NCI-H1436 (cell line): ENCODE data around the gene HPCA.

ENCODE experiments used
- DNase-seq: peaks from one replicate; lab custom pipeline; 2025; lab: John Stamatoyannopoulos, UW

HPCA gene

DNA sequence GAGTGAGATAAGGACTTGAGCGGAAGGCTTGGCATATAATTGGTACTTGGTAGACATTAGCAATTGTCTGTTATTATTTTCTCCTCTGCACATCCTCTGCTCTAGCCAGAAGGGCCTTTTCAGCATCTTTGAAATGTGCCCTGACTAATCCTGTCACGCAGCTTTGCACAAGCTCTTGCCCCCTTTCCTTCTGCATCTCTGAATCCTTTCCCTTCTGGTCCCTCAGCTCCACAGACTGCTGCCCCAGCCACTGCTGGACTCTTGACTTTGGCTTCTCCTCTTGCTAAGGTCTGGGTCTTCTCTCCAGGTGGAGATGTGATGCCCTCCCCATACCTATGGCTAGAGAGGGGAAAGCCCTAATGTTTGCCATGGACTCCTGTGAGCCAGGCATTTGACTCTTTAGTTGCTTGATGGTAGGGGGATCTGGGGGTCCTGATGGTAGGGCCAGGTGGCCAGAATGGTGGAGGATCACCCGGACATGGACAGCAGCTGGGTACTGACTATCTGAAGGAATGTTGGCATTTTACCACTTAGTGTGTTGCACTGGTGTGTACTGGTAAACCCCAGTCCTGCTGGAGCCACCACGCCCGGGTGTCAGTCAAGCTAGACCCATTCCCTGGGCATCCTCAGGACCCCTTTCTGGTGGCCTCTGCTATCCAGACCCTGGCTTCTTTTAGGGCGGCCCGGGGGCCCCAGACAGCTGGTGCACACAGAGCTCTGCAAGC is 4.4 kb downstream of the HPCA start:
- no peak for DNase-seq

- DNase-seq, result no peak
Measured at GRCh38 chr1:32891241-32891570, 4.9 kb downstream of the HPCA start.

GRCh38 chr1:32891630-32892029 is 5.3 kb downstream of the HPCA start:
- DNase-seq, result no peak

GRCh38 chr1:32892368-32893197 is 6.3 kb downstream of the HPCA start:
- DNase-seq, result peak; percentile 84

DNA sequence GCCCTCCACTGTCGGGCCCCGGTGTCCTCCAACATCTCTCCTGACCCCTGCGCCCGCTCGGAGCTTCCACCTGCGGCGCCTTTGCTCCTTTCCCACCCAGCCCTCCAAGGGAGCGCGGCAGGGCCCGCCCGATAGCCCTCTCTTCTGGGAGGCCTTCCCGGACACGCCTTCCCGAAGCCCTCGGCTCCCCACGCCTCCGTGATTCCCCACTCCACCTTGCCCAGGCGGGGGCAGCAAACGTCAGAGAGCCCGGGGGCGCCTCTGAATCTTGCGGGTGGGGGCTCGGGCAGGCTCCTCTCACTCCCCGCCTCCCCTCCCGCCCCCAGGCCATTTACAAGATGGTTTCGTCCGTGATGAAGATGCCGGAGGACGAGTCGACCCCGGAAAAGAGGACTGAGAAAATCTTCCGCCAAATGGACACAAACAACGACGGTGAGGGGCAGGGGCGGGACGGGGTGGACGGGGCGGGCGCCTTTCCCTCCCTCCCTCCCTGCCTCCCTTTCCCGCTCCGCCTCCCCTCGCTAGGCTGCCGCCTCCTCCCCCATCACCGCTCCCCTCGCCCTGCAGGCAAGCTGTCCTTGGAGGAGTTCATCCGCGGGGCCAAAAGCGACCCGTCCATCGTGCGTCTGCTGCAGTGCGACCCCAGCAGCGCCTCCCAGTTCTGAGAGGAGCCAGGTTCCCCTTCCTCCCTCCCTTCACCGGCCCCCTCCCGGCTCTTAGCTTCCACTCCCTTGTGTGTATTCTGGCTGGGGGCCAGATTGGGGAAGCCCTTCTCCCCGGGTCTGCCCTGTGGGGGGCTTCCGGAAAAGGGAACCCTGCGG is 7.1 kb downstream of the HPCA start:
- DNase-seq, result peak; percentile 59

DNA sequence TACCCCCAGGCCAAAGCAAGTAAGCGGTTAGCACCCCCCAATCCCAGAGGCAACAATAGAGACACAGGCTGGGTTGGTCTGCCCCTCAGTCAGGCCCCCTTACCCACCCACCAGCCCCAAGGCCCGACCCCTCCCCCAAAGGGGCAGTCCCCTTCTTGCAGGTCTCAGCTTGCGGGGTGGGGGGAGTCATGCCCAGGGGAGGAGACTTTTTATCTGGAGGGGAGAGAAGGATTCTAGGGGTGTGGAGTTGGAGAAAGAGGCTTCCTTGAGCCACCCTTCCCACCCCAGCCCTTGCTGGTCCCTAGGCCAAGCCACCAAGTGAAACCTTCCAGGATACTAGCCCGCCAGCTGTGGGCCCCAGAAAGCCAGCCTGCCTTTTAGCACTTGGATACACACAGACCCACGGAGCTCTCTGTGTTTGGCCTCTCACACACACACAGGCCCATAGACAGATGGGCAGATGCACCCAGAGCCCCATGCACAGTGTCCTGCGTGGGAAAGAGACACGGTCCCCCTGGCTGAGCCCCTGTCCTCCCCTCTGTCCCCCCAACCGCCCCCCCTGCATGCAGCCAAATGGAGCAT is 7.8 kb downstream of the HPCA start:
- no peak for DNase-seq

DNA sequence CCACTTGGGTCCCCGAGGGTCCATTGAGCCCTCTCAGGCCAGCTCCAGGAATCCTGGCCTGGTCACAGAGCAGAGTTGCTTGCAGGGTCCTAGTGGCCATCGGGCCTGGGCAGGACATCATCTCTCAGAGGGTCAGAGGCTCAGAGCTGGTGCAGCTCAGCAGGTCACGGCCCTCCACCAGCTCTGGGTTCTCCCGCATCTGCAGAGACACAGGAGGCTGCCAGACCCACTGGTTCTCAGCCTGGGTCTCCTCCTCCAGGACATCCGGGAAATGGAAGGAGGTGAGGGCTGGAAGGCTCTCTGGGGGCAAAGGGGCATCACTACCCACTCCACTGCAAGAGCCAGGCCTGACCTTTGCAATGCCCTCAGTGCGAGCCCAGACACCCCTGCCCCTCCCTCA is 8.4 kb downstream of the HPCA start:
- no peak for DNase-seq

DNA sequence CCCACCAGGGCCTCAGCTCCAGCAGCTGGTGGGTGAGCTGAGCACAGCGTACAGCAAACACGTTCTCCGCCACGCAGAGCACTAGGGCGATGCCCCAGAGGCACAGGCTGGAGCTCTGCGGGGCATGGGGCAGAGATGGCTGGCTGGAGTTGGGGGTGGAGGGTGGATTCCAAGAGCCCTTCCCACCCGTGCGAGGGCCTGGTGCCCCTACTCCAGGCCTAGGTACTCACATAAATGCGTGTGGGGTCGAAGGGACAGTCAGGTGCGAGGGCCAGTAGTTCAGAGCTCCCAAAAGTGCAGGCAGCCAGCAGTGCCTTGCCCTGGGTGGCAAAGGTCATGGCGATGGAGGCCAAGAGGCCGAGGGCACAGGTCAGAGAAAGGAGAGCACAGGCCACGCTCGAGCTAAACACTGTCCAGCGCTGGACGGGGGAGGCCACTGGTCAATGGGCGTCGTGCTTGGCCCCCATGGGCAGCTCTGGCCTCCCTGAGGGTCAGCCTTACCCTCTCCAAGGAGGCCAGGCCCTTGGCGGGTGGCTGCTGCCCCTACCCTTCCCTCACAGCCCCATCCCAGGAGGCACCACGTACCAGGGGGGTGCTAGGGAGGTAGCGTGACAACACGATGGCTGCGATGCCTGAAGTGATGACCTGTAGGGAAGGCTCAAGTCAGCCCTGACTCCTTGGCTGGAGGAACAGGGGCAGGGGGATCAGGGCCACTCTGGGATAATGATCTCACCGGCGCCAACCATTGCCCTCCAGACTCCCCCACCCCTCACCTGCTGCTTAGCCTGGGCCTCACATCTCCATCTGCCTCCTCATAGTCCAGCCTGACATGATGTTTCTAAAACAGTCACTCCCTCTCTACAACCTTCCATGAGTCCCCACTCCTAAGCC is 9.3 kb downstream of the HPCA start:
- no peak for DNase-seq

DNA sequence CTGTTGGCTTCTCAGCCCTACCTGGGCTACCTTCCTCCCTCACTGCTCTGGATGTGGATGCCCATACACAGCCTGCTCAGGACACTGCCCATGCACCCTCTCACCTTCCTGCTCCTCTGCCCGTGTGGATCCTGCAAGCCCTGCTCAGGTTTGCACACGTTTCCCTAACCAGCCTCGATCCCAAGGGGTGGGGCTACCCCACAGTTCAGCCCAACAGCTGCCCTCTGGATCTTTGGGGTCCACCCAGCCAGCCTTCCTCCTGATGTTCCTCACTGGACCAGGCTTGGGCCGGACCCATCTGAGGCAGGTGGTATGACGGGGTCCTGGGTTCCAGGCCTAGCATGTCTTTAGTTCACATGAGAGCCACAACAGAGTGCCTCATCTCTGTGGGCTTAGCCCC is 10.2 kb downstream of the HPCA start:
- no peak for DNase-seq

DNA sequence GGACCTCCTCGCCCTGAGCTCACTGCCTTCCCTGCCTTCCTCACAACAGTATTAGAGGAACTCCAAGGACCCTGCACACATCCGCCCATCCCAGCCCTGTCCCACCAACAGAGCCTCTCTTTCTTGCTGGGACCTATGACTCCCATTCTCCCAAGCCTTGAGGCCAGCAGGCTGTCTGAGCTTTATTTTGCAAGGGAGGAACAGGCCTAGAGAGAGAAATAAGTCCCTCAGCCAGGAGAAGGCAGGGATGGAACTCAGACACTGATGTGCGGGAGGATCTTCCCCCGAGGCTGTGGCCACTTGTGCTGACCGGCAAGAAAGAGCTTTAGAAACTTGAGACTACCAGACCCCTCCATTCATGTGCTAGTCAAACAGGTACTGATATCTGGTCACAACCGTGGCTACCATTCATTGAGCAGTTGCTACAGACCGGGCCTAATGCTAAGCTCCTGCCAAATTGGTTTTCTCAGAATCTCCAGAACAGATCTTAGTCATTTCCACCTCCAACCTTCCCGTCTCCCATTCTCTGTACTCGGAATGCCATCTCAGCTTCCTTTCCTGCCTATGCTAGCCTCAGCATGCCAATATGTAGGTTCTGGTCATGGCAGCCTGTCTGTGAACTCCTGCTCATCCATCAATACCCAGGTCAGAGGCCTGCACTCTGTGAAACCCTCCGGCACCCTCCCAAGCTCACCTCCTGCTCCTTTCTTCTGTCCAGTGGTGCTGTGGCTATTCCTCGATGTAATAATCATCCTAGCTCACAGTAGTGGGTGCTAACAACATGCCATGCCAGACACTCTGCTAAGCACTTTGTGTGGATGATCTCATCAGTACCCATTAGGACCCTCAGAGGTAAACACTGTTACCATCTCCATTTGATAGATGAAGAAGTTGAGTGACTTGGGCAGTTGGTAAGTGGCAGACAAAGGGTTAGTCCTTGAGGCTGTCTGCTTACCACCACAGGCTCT is 11.1 kb downstream of the HPCA start:
- DNase-seq, result no peak

GRCh38 chr1:32898056-32898455 is 11.8 kb downstream of the HPCA start:
- no peak for DNase-seq

- no peak for DNase-seq
Measured at GRCh38 chr1:32898958-32899357, 12.7 kb downstream of the HPCA start.

- no peak for DNase-seq
Measured at GRCh38 chr1:32899586-32900296, 13.4 kb downstream of the HPCA start.

DNA sequence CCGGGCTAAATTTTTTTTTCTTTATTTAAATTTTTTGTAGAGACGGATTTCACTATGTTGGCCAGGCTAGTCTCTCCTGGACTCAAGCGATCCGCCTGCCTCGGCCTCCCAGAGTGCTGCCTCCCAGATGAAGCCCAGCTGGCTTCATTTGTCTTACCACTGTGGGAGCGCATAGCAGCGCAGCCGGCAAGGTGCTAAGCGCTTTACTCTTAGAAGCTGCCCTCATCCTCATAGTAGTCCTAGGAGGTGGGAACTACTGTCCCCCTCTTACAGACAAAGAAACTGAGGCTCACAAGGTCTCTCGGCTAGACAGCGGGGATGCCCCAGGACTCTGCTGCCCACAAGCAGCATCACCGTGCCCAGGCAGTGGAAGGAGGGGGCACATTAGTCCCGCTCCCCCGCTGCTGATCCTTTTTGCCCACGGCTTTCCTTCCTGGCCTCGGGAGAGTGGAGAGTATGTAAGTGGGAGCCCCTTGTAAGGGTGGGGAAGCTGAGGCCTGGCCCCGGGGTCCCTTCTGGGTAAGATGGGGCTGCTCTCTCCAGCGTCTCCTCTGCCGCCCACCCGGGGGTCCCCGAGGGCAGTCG is 14.2 kb downstream of the HPCA start:
- no peak for DNase-seq

DNA sequence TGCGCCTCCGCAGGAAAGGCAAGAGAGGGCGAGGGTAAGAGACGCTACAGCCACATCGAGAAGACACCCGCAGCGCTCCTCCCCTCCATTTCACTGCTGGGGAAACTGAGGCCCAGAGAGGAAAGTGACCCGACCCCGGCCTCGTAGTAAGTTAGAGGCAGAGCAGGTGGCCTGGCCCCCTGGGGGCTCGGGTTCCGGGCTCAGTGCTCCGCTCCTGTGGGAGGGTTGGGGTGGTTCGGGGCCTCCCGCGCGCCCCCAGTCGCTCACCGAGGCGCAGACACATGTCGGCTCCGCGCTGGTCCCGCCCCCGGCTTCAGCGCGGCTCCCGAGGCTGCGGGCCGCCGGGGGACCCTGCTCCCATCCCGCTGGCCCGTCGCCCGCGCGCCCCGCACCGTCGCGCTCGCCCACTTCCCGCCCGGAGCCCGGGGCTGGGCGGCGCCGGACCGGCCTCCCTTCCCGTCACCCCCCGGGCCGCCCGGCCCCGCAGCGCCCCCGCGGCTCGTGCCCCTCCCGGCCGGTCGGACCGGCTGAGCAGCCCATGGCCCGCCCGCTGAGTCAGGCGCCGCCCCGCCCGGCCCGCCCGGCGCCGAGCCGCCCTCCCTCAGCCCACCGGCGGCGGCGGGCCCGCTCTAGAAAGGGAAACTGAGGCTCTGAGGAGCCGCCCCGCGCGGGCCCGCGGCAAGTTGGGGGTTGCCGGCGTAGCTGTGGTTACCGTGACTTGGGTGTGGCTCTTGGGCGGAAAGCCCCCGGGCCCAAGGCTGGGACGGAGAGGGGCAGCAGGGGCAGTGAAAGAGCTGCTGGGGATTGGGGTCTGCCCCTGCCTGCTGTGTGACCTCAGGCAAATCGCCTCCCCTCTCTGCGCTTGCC is 14.9 kb downstream of the HPCA start, which contains the start of gene TMEM54:
Gene TMEM54, minus strand, starts transcription at position 434 of the 867 bp plus-strand sequence. Its CDS starts 151 bp downstream, at position 283.
- no peak for DNase-seq

GRCh38 chr1:32901823-32902534 is 15.7 kb downstream of the HPCA start:
- no peak for DNase-seq

GRCh38 chr1:32902535-32902920 is 16.2 kb downstream of the HPCA start:
- DNase-seq, result no peak
